ENCODE measurements around the gene HOXD9. TPM values are rescaled to one million over a fixed set of nuclear protein-coding genes. Genes with fewer than 3 reads are reported as not detected.

HOXD9 gene
- total RNA-seq, 1 experiment from 2014 or later: not detected

GRCh38 chr2:176139661-176140512 lies 17.4 kb downstream of the HOXD9 start:
- Histone ChIP-seq H4K20me1 (ENCODE audit: control insufficient read depth, insufficient read depth, insufficient read length) (no peaks in the 10 kb centered on the region), H3K4me2 (ENCODE audit: insufficient read depth, insufficient read length, low read length) (peak overlapping the region; percentile 30), H4K5ac (ENCODE audit: insufficient read length, low read depth, low read length) (no peak overlapping the region), H3K27me3 (ENCODE audit: insufficient read depth, low read length) (peaks cover 85% of the 10 kb centered on the region), H2AFZ (ENCODE audit: low read length) (no peak overlapping the region), H2BK12ac (ENCODE audit: insufficient read length, low read depth, low read length) (no peak overlapping the region), H4K91ac (ENCODE audit: insufficient read length, low read depth, low read length) (no peak overlapping the region), H3K56ac (ENCODE audit: insufficient read length, low read depth, low read length) (no peak overlapping the region), H3K9ac (ENCODE audit: extremely low read depth, insufficient read length, low read length) (no peak overlapping the region), H2AK5ac (ENCODE audit: insufficient read length, low read length) (no peak overlapping the region), H2BK20ac (ENCODE audit: low read depth, low read length, poor library complexity, severe bottlenecking) (no peak overlapping the region), H3K4ac (ENCODE audit: low read depth, low read length) (no peak overlapping the region), H3K14ac (ENCODE audit: insufficient read depth, low read length) (no peak overlapping the region), H3K27ac (ENCODE audit: insufficient read length, low read depth, low read length) (no peak overlapping the region), H3T11ph (ENCODE audit: low read length) (no peak overlapping the region), H3K9me3 (ENCODE audit: control insufficient read depth, low read depth, low read length) (no peaks in the 10 kb centered on the region), H2BK5ac (ENCODE audit: insufficient read length, low read length) (no peak overlapping the region), H3K18ac (ENCODE audit: insufficient read length, low read depth, low read length) (no peak overlapping the region), H2BK120ac (ENCODE audit: low read depth, low read length, poor library complexity, severe bottlenecking) (no peak overlapping the region), H4K8ac (replicated peaks; ENCODE audit: insufficient read length, low read depth, low read length) (no peak overlapping the region), H3K4me1 (ENCODE audit: insufficient read depth, low read length) (no peaks in the 10 kb centered on the region; the same call in 1 of the 2 replicates), H3K23ac (ENCODE audit: insufficient read length, low read depth, low read length) (no peak overlapping the region), H3K79me2 (ENCODE audit: insufficient read depth, low read length) (no peaks in the 10 kb centered on the region), H2BK15ac (ENCODE audit: low read depth, low read length) (no peak overlapping the region), H3K23me2 (ENCODE audit: insufficient read length, low read depth, low read length, poor library complexity, severe bottlenecking) (peaks cover 8% of the 10 kb centered on the region), H3K79me1 (ENCODE audit: insufficient read depth, low read depth, low read length, poor library complexity, severe bottlenecking) (no peaks in the 10 kb centered on the region)
- Mint-ChIP-seq H3K27ac (no peak overlapping the region), H3K4me3 (peak overlapping the region in 1 of 2 experiments; percentile 60; a peak in 2 of 5 replicates), H3K27me3 (ENCODE audit: low read depth) (peaks cover 98% of the 10 kb centered on the region), H3K36me3 (ENCODE audit: insufficient read depth in 1 of 3, low read depth in 3 of 3) (no peaks in the 10 kb centered on the region), H3K4me1 (peaks cover 2 to 11% of the 10 kb centered on the region in 2 experiments; a peak in 3 of 4 replicates), H3K9me3 (peaks cover 0 to 6% of the 10 kb centered on the region in 2 experiments; a peak in 4 of 5 replicates)
- DNase-seq: peak; percentile 25
- no CpG with 5 or more reads among the region's 41 CpGs for WGBS (ENCODE audit: extremely low coverage, insufficient read length, low lambda C conversion rate)
- TF ChIP-seq CTCF (conservative IDR thresholded peaks at IDR 0.05): no peak

All from H9 (cell line).